ENCODE results near the gene TMEM184A.

TMEM184A gene

GRCh38 chr7:1567896-1568510 lies 12.0 kb upstream of the TMEM184A start:
- DNase-seq (ENCODE audit: low read depth) = no peak

GRCh38 chr7:1567049-1567771 lies 11.2 kb upstream of the TMEM184A start:
- no peak for DNase-seq (ENCODE audit: low read depth)

- DNase-seq (ENCODE audit: low read depth) = no peak
Measured at GRCh38 chr7:1566687-1567048, 10.7 kb upstream of the TMEM184A start.

- DNase-seq (ENCODE audit: low read depth) = no peak
Measured at GRCh38 chr7:1564603-1565022, 8.6 kb upstream of the TMEM184A start.

- no peak for DNase-seq (ENCODE audit: low read depth)
Measured at GRCh38 chr7:1563981-1564602, 8.1 kb upstream of the TMEM184A start.

GRCh38 chr7:1562597-1563051 lies 6.6 kb upstream of the TMEM184A start:
- no peak for DNase-seq (ENCODE audit: low read depth)

GRCh38 chr7:1562116-1562515 lies 6.1 kb upstream of the TMEM184A start:
- DNase-seq (ENCODE audit: low read depth) = no peak

- no peak for DNase-seq (ENCODE audit: low read depth)
Measured at GRCh38 chr7:1561036-1561940, 5.3 kb upstream of the TMEM184A start.

GRCh38 chr7:1560620-1561031 lies 4.6 kb upstream of the TMEM184A start:
- no peak for DNase-seq (ENCODE audit: low read depth)

GRCh38 chr7:1559626-1560590 lies 3.9 kb upstream of the TMEM184A start:
- DNase-seq (ENCODE audit: low read depth) = no peak

GRCh38 chr7:1558841-1559625 lies 3.0 kb upstream of the TMEM184A start:
- DNase-seq (ENCODE audit: low read depth) = no peak

GRCh38 chr7:1558181-1558811 lies 2.3 kb upstream of the TMEM184A start:
- DNase-seq (ENCODE audit: low read depth) = no peak

- no peak for DNase-seq (ENCODE audit: low read depth)
Measured at GRCh38 chr7:1557771-1558170, 1.8 kb upstream of the TMEM184A start.

GRCh38 chr7:1557006-1557405 lies 1.0 kb upstream of the TMEM184A start:
- no peak for DNase-seq (ENCODE audit: low read depth)

- no peak for DNase-seq (ENCODE audit: low read depth)
Measured at GRCh38 chr7:1555046-1555812, 776 bp downstream of the TMEM184A start.

GRCh38 chr7:1554333-1555045 lies 1.5 kb downstream of the TMEM184A start:
- DNase-seq (ENCODE audit: low read depth) = no peak

- DNase-seq (ENCODE audit: low read depth) = no peak
Measured at GRCh38 chr7:1553512-1554210, 2.3 kb downstream of the TMEM184A start.

GRCh38 chr7:1552200-1552599 lies 3.8 kb downstream of the TMEM184A start:
- no peak for DNase-seq (ENCODE audit: low read depth)

All from activated T-cell treated with anti-CD3 and anti-CD28 coated beads for 24 hours (primary cell).